Endothelial cell of umbilical vein (primary cell): Measurements from ENCODE around the gene SAE1. TPM values are rescaled to one million over a fixed set of nuclear protein-coding genes. Genes with fewer than 3 reads are reported as not detected.

Experiments
- BruUV-seq: library from RNA; stranded (reverse); fragments of 400-500 nt; replicated peaks from 2 replicates; lab custom pipeline; 2021; lab: Mats Ljungman, UMichigan
- CTCF ChIA-PET: fragments of 300-600, 350-600 bp; sonication (Branson Sonifier 250); formaldehyde crosslinking; loops from one replicate; lab custom pipeline; 2021; ENCODE audit warnings: antibody characterized with exemption, inconsistent platforms; lab: Charles Lee
- POLR2A ChIA-PET: fragments of 300-600, 350-600 bp; sonication (Branson Sonifier 250); formaldehyde crosslinking; loops from one replicate; lab custom pipeline; 2021; ENCODE audit warnings: antibody characterized with exemption, inconsistent platforms; lab: Charles Lee
- DNase-seq: peaks from one replicate; pipeline ENCODE4 v3.0.0-alpha.2; 2011; ENCODE audit warnings: low read depth, low spot score
- FAIRE-seq: peaks from 2 replicates; lab custom pipeline; 2011; peaks lifted over from hg19 to GRCh38; lab: Jason Lieb, UNC
- H2AFZ ChIP-seq: 2 replicates; pipeline ENCODE4 v1.6.0; 2012; ENCODE audit warnings: low read depth, low read length, control low read depth, inconsistent platforms
- H3K27ac ChIP-seq: 2 replicates; pipeline ENCODE4 v1.5.1; 2011; ENCODE audit warnings: low read depth, mild to moderate bottlenecking, control low read depth, low read length, moderate library complexity; ENCODE audit not compliant: insufficient read depth
- H3K27me3 ChIP-seq, 2 experiments: 2 replicates each; pipeline versions ENCODE4 v1.6.0 to v1.6.1; 2011; ENCODE audit warnings: low read length in 2 of 2, mixed read lengths in 1 of 2; ENCODE audit not compliant: control insufficient read depth in 2 of 2, insufficient read depth in 2 of 2
- H3K36me3 ChIP-seq, 2 experiments: 2 replicates in 1 of 2; 3 replicates in 1 of 2; pipeline ENCODE4 v1.5.1; 2011; ENCODE audit warnings: low read length in 2 of 2, mild to moderate bottlenecking in 1 of 2, moderate library complexity in 1 of 2; ENCODE audit not compliant: control insufficient read depth in 2 of 2, insufficient read depth in 2 of 2; ENCODE audit errors: extremely low read depth in 1 of 2
- H3K4me1 ChIP-seq: 3 replicates; pipeline ENCODE4 v1.5.1; 2011; ENCODE audit warnings: mild to moderate bottlenecking, low read length; ENCODE audit not compliant: control insufficient read depth, insufficient read depth; ENCODE audit errors: extremely low read depth
- H3K4me2 ChIP-seq: 2 replicates; pipeline ENCODE4 v1.6.1; 2011; ENCODE audit warnings: low read length, control low read depth, mixed read lengths; ENCODE audit not compliant: insufficient read depth
- H3K4me3 ChIP-seq, 3 experiments: fragments of 200-600 bp in 1 of 3; sonication (generic), shearing (Covaris generic) in 1 of 3; replicated peaks in 1 of 3; 2 replicates each; pipeline ENCODE4 v1.5.1; 2011 to 2016; ENCODE audit warnings: control low read depth in 3 of 3, low read length in 3 of 3, mild to moderate bottlenecking in 2 of 3, inconsistent platforms in 1 of 3, low read depth in 1 of 3, moderate library complexity in 1 of 3; ENCODE audit not compliant: insufficient read depth in 1 of 3
- H3K79me2 ChIP-seq: 2 replicates; pipeline ENCODE4 v1.6.0; 2012; ENCODE audit warnings: low read length, inconsistent platforms; ENCODE audit not compliant: control insufficient read depth, insufficient read depth
- H3K9ac ChIP-seq: replicated peaks from 2 replicates; pipeline ENCODE3; 2011; ENCODE audit warnings: low read length, control low read depth; ENCODE audit not compliant: insufficient read depth; ENCODE audit errors: extremely low read depth
- H3K9me1 ChIP-seq: replicated peaks from 3 replicates; pipeline ENCODE4 v1.6.0; 2011; ENCODE audit warnings: mild to moderate bottlenecking, low read length; ENCODE audit not compliant: control insufficient read depth, insufficient read depth; ENCODE audit errors: extremely low read depth
- H3K9me3 ChIP-seq: replicated peaks from 2 replicates; pipeline ENCODE4 v1.5.1; 2012; ENCODE audit warnings: low read length, inconsistent platforms; ENCODE audit not compliant: control insufficient read depth, insufficient read depth
- H4K20me1 ChIP-seq: replicated peaks from 2 replicates; pipeline ENCODE3; 2011; ENCODE audit warnings: mild to moderate bottlenecking, low read length; ENCODE audit not compliant: control insufficient read depth, insufficient read depth; ENCODE audit errors: extremely low read depth
- EZH2 ChIP-seq: IDR thresholded peaks from 2 replicates; pipeline ENCODE4 v1.6.1; 2012; ENCODE audit warnings: borderline replicate concordance, low read depth, mild to moderate bottlenecking, moderate library complexity, low read length, inconsistent platforms; ENCODE audit not compliant: severe bottlenecking
- FOS ChIP-seq: IDR thresholded peaks from 2 replicates; pipeline ENCODE4 v1.6.1; 2011; ENCODE audit warnings: mild to moderate bottlenecking, low read length, moderate library complexity, borderline replicate concordance; ENCODE audit not compliant: insufficient read depth
- GATA2 ChIP-seq: IDR thresholded peaks from 2 replicates; pipeline ENCODE4 v1.7.0; 2011; ENCODE audit warnings: low read depth, mild to moderate bottlenecking, moderate library complexity, mixed read lengths, low read length; ENCODE audit not compliant: insufficient read length, insufficient read depth
- JUN ChIP-seq: IDR thresholded peaks from 2 replicates; pipeline ENCODE4 v1.6.1; 2011; ENCODE audit warnings: borderline replicate concordance, low read depth; ENCODE audit not compliant: insufficient read length, insufficient read depth
- MYC ChIP-seq: IDR thresholded peaks from one replicate; pipeline ENCODE4 v1.6.1; 2011; ENCODE audit warnings: mild to moderate bottlenecking, low read depth, low read length
- POLR2A ChIP-seq: IDR thresholded peaks from 2 replicates; pipeline ENCODE4 v1.6.1; 2012; ENCODE audit warnings: low read depth, mild to moderate bottlenecking, control low read depth, low read length
- POLR2AphosphoS5 ChIP-seq: IDR thresholded peaks from 2 replicates; pipeline ENCODE4 v1.6.1; 2012; ENCODE audit warnings: low read depth, mild to moderate bottlenecking, control low read depth, low read length, moderate library complexity; ENCODE audit not compliant: insufficient read depth
- dilution Hi-C: fragments of 300-500 bp; cut with MboI; formaldehyde crosslinking; loops from one replicate; pipeline ENCODE4 v1.15.0; 2019; ENCODE audit warnings: low sequenced_read_pairs; ENCODE audit not compliant: extremely low pct_ligation_motif_present
- intact Hi-C: fragments of 100-400 bp; cut with micrococcal nuclease; formaldehyde crosslinking; loops from one replicate; pipeline ENCODE4 v1.10.0; 2022
- polyA plus RNA-seq, 4 experiments: library from polyadenylated mRNA; depleted of rRNA in 3 of 4; stranded (reverse) in 3 of 4; unstranded in 1 of 4; fragments of >200 nt; gene quantifications; 2 replicates each; pipeline versions ENCODE4 v1.2.1 to v1.2.3, GENCODE V29; 2011 to 2012; ENCODE audit warnings: missing spikeins in 1 of 4
- total RNA-seq: library from RNA; stranded (reverse); gene quantifications from 2 replicates; pipeline ENCODE4 v1.2.3, GENCODE V29; 2021
- TF ChIP-seq, protein P1 (sequence below): IDR thresholded peaks from 2 replicates; pipeline ENCODE4 v1.6.1; 2011; ENCODE audit not compliant: insufficient read depth, insufficient read length
- TF ChIP-seq, protein P2 (sequence below), 2 donors: IDR thresholded peaks; 1 replicate in 1 of 2; 2 replicates in 1 of 2; pipeline ENCODE4 v1.5.1; 2011; ENCODE audit warnings: low read length in 2 of 2, mild to moderate bottlenecking in 2 of 2, moderate library complexity in 2 of 2, control low read depth in 1 of 2, inconsistent platforms in 1 of 2, low read depth in 1 of 2; ENCODE audit not compliant: insufficient read depth in 1 of 2; ENCODE audit errors: extremely low read depth in 1 of 2

Gene SAE1
- total and polyA plus RNA-seq, 2 donors (not counting 3 experiments of a cell fraction or from before 2014, with no cell fraction given): 165 to 219 TPM

DNA sequence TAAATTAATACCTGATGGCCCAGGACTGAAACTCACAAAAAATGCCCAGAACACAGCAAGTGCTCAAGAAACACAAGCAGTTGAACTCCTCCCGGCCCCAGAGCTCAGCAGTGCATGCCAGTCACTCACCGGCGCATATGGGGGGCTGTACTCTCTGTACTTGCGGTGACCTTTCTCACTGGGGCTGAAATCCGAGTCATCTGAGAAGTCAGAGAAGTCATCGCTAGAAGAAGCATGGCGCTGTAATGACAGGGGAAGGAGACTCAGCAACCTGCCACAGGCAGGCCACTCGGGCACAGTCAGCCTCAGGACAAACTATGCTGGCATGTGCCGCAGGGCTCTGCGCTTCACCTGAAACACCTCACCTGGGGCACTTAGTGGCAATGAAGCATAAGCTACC is 36.8 kb upstream of the SAE1 start:
- CTCF ChIA-PET: interaction anchor here (1.1 to 1.3 kb wide), 2 partner anchors 15 to 32 kb away, joined by 3 to 8 read pairs; no protein-coding TSS in a partner anchor
- peaks cover 46% of the 10 kb centered on the region for H3K79me2 ChIP-seq
- H3K36me3 ChIP-seq: peaks cover 3 to 22% of the 10 kb centered on the region in 2 experiments
- H3K27me3 ChIP-seq: no peaks in the 10 kb centered on the region
- intact Hi-C loops (no loop called here), dilution Hi-C loops (no loop called here)
- no peak overlapping the region for H3K27ac ChIP-seq
- no peak overlapping the region for H3K4me2 ChIP-seq
- no peaks in the 10 kb centered on the region for H3K9me1 ChIP-seq
- no peak overlapping the region for H3K4me3 ChIP-seq
- DNase-seq (no peak), FAIRE-seq (no peak)
- BruUV-seq: no TSS peak
- H4K20me1 ChIP-seq: no peaks in the 10 kb centered on the region
- H3K4me1 ChIP-seq: no peaks in the 10 kb centered on the region
- no peaks in the 10 kb centered on the region for H3K9me3 ChIP-seq
- no peak overlapping the region for H2AFZ ChIP-seq
- POLR2A ChIA-PET: no interaction called here
- H3K9ac ChIP-seq: no peak overlapping the region
- no peak for TF ChIP-seq GATA2
- TF ChIP-seq, protein P1, sequence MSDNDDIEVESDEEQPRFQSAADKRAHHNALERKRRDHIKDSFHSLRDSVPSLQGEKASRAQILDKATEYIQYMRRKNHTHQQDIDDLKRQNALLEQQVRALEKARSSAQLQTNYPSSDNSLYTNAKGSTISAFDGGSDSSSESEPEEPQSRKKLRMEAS: no peak

DNA sequence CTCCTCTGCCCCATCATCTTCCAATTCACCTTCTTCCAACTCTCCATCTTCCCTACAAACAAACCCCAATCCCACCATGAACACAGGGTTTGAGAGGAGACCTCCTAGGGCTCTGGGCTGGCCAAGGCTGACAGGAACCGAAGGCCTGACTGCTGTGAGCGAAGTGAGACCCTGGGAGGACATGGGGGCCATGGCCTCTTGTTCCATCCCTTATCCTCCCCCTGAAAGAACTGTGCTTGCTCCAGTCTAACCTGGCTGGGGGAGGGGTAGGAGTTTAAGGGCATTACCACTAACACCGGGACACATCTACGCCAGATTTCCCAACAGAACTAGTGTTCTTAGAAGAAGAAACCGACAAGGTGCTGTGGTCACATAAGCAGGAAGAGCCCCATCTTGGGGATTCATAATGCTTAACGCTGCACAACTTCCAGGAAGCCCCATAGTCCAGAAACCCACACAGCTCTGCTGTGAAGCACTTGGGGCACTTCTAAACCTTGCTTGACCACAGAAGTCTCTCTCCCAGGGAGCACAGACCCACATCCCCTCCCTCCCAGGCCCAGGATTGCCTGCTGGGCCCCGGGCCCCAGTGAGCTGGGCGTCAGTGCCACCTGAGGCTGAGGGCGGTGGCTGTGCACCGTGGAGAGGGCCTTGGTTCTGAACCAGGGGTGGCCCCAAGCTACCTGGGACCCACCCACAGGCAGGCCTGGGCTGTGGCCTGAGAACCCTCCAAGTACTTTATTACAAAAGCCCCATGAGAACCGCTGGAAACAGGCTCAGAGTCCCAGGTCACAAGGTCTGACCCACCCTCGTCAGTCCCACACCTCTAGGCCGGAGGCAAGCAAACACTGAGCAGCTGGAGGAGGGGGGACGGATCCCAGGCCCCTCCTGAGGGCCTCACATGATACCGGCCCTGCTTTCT is 35.8 kb upstream of the SAE1 start:
- Histone ChIP-seq H3K27ac (no peak overlapping the region), H4K20me1 (no peaks in the 10 kb centered on the region), H3K36me3 (peaks cover 0 to 15% of the 10 kb centered on the region in 2 experiments), H3K4me3 (no peak overlapping the region), H3K4me1 (no peaks in the 10 kb centered on the region), H3K9me1 (no peaks in the 10 kb centered on the region), H3K9me3 (no peaks in the 10 kb centered on the region), H3K27me3 (no peaks in the 10 kb centered on the region), H3K4me2 (no peak overlapping the region), H3K79me2 (peaks cover 53% of the 10 kb centered on the region), H2AFZ (no peak overlapping the region), H3K9ac (no peak overlapping the region)
- BruUV-seq: no TSS peak
- ChIA-PET POLR2A (no interaction called here), CTCF (interaction anchor here (1.1 kb wide), 1 partner anchor 31 kb away, joined by 3 read pairs; no protein-coding TSS in a partner anchor)
- DNase-seq: no peak
- FAIRE-seq: no peak
- intact Hi-C loops (no loop called here), dilution Hi-C loops (no loop called here)
- TF ChIP-seq, protein P1: no peak
- TF ChIP-seq EZH2 (no peak), MYC (no peak), GATA2 (no peak), POLR2AphosphoS5 (no peak), FOS (no peak), JUN (no peak), POLR2A (no peak)
- TF ChIP-seq, protein P2, sequence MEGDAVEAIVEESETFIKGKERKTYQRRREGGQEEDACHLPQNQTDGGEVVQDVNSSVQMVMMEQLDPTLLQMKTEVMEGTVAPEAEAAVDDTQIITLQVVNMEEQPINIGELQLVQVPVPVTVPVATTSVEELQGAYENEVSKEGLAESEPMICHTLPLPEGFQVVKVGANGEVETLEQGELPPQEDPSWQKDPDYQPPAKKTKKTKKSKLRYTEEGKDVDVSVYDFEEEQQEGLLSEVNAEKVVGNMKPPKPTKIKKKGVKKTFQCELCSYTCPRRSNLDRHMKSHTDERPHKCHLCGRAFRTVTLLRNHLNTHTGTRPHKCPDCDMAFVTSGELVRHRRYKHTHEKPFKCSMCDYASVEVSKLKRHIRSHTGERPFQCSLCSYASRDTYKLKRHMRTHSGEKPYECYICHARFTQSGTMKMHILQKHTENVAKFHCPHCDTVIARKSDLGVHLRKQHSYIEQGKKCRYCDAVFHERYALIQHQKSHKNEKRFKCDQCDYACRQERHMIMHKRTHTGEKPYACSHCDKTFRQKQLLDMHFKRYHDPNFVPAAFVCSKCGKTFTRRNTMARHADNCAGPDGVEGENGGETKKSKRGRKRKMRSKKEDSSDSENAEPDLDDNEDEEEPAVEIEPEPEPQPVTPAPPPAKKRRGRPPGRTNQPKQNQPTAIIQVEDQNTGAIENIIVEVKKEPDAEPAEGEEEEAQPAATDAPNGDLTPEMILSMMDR (IDR thresholded peaks at IDR 0.05; ENCODE audit: extremely low read depth in 1 of 2, insufficient read depth in 1 of 2, low read depth in 1 of 2, low read length in 2 of 2): no peak
